DND-41 (cell line): ENCODE results near the gene MCM10.

Experiments used
- CTCF ChIP-seq: IDR thresholded peaks from 2 replicates; pipeline ENCODE4 v1.5.1; 2012; ENCODE audit warnings: borderline replicate concordance, low read length, moderate library complexity, mild to moderate bottlenecking; ENCODE audit not compliant: poor library complexity, severe bottlenecking; ENCODE audit errors: extremely low read depth
- EZH2 ChIP-seq: IDR thresholded peaks from 3 replicates; pipeline ENCODE4 v1.6.1; 2012; ENCODE audit warnings: borderline replicate concordance, low read depth, mild to moderate bottlenecking, moderate library complexity, low read length, inconsistent platforms; ENCODE audit not compliant: severe bottlenecking

GRCh38 chr10:13206091-13206490, 44.7 kb downstream of the MCM10 start:
- TF ChIP-seq CTCF (no peak), EZH2 (no peak)
